K562 (cell line): ENCODE results near the gene SLC9A3. TPM values are rescaled to one million over a fixed set of nuclear protein-coding genes. Genes with fewer than 3 reads are reported as not detected.

ENCODE experiments used
- BMI1 ChIP-seq: fragments of 150-350 bp; IDR thresholded peaks from 2 replicates; pipeline ENCODE4 v1.6.1; 2014; ENCODE audit warnings: low read length
- CHD4 ChIP-seq: fragments of 200-600 bp; sonication (generic); IDR thresholded peaks from 3 replicates; pipeline ENCODE4 v1.6.1; 2012; ENCODE audit warnings: low read depth, mild to moderate bottlenecking, mixed read lengths, low read length, inconsistent platforms; ENCODE audit not compliant: insufficient read depth, insufficient replicate concordance, poor library complexity, severe bottlenecking
- ELF2 ChIP-seq: fragments of 250-450 bp; sonication (Bioruptor Pico); IDR thresholded peaks from 2 replicates; pipeline ENCODE4 v1.5.0; 2021; ENCODE audit warnings: mild to moderate bottlenecking
- GATAD2A ChIP-seq: fragments of 450-650 bp; IDR thresholded peaks from 2 replicates; pipeline ENCODE4 v1.6.1; 2017
- HMG20A ChIP-seq: fragments of 450-650 bp; formaldehyde crosslinking; conservative IDR thresholded peaks from 2 replicates; pipeline ENCODE4 v1.4.0; 2020; ENCODE audit warnings: mild to moderate bottlenecking, mixed read lengths
- MEIS2 ChIP-seq: fragments of 450-650 bp; IDR thresholded peaks from 2 replicates; pipeline ENCODE4 v1.6.1; 2014; ENCODE audit warnings: mild to moderate bottlenecking; ENCODE audit not compliant: partially characterized antibody
- PHB ChIP-seq: fragments of 250-450 bp; sonication (Bioruptor Pico); IDR thresholded peaks from 2 replicates; pipeline ENCODE4 v1.5.0; 2021
- POU5F1 ChIP-seq: fragments of 150-350 bp; IDR thresholded peaks from 2 replicates; pipeline ENCODE4 v1.6.1; 2014; ENCODE audit warnings: borderline replicate concordance, low read length, low read depth, mild to moderate bottlenecking; ENCODE audit not compliant: partially characterized antibody
- RAD51 ChIP-seq: fragments of 450-650 bp; IDR thresholded peaks from 2 replicates; pipeline ENCODE4 v1.7.1; 2016; ENCODE audit warnings: low read depth, mild to moderate bottlenecking, borderline replicate concordance
- SNRNP70 ChIP-seq: fragments of 200-400 bp; formaldehyde crosslinking; optimal IDR thresholded peaks from 2 replicates; pipeline ENCODE3; 2017; ENCODE audit warnings: low read depth, low read length
- TSC22D4 ChIP-seq: fragments of 450-650 bp; IDR thresholded peaks from 2 replicates; pipeline ENCODE4 v1.6.1; 2016; ENCODE audit warnings: missing genetic modification characterization, missing biosample characterization, control low read depth
- XRCC3 ChIP-seq: fragments of 450-650 bp; IDR thresholded peaks from 2 replicates; pipeline ENCODE4 v1.6.1; 2017; ENCODE audit warnings: mild to moderate bottlenecking, moderate library complexity
- ZBED1 ChIP-seq: IDR thresholded peaks from 2 replicates; pipeline ENCODE4 v1.6.1; 2014
- ZBTB1 ChIP-seq: sonication (generic); formaldehyde crosslinking; IDR thresholded peaks from 2 replicates; pipeline ENCODE4 v1.8.1; 2023; ENCODE audit warnings: missing genetic modification reagents, low read depth, mild to moderate bottlenecking, borderline replicate concordance
- ZBTB7A ChIP-seq: IDR thresholded peaks from 2 replicates; pipeline ENCODE4 v1.6.1; 2011; ENCODE audit warnings: low read depth, mild to moderate bottlenecking, low read length, moderate library complexity, borderline replicate concordance; ENCODE audit not compliant: control insufficient read depth
- ZFP30 ChIP-seq: fragments of 250-450 bp; sonication (Bioruptor Pico); IDR thresholded peaks from 2 replicates; pipeline ENCODE4 v1.8.0; 2022; ENCODE audit warnings: moderate library complexity, mild to moderate bottlenecking, inconsistent platforms, borderline replicate concordance
- ZNF146 ChIP-seq: IDR thresholded peaks from one replicate; pipeline ENCODE4 v1.6.1; 2018; ENCODE audit warnings: missing compliant biosample characterization; ENCODE audit not compliant: unreplicated experiment
- polyA plus RNA-seq, 8 experiments: library from polyadenylated mRNA; depleted of rRNA in 4 of 8; stranded (reverse) in 5 of 8; unstranded in 3 of 8; fragments of >200 nt; fragmentation: Nextera tagmentation in 2 of 8; fragmentation: Illumina TruSeq in 1 of 8; extraction: Ambion mirVana in 2 of 8; extraction: Trizol in 1 of 8; gene quantifications; 2 replicates each; pipeline versions ENCODE4 v1.2.1 to v1.2.3, GENCODE V29; 2011 to 2014; ENCODE audit warnings: inconsistent platforms in 1 of 8, missing spikeins in 1 of 8
- total RNA-seq, 7 experiments: library from RNA; depleted of rRNA in 6 of 7; stranded (reverse); fragments of >200 nt in 6 of 7; fragmentation: Illumina TruSeq in 2 of 7; extraction: Trizol in 2 of 7; gene quantifications; 2 replicates each; pipeline versions ENCODE4 v1.2.1 to v1.2.3, GENCODE V29; 2011 to 2021; ENCODE audit warnings: low replicate concordance in 1 of 7
- TF ChIP-seq, protein P1 (sequence below): fragments of 250-450 bp; sonication (Bioruptor Pico); IDR thresholded peaks from 2 replicates; pipeline ENCODE4 v1.8.0; 2021; ENCODE audit warnings: moderate library complexity, mild to moderate bottlenecking, inconsistent platforms
- TF ChIP-seq, protein P2 (sequence below): fragments of 450-650 bp; IDR thresholded peaks from 2 replicates; pipeline ENCODE4 v1.6.1; 2016; ENCODE audit warnings: missing biosample characterization, missing genetic modification characterization
- TF ChIP-seq, protein P3 (sequence below): fragments of 200-800 bp; sonication (Bioruptor generic); IDR thresholded peaks from 2 replicates; pipeline ENCODE4 v1.6.1; 2017; ENCODE audit warnings: missing genetic modification characterization, missing compliant biosample characterization
- TF ChIP-seq, protein P4 (sequence below): sonication (generic); formaldehyde crosslinking; IDR thresholded peaks from 2 replicates; pipeline ENCODE4 v1.8.0; 2022; ENCODE audit warnings: mild to moderate bottlenecking, missing genetic modification reagents

SLC9A3 gene
- total and polyA plus RNA-seq, 9 of the 15 experiments (the other 6 are each of a cell fraction or from before 2014, with no cell fraction given), result 1.5 to 5.8 (median 3.7) TPM; not detected in 2

- TF ChIP-seq, protein P1, sequence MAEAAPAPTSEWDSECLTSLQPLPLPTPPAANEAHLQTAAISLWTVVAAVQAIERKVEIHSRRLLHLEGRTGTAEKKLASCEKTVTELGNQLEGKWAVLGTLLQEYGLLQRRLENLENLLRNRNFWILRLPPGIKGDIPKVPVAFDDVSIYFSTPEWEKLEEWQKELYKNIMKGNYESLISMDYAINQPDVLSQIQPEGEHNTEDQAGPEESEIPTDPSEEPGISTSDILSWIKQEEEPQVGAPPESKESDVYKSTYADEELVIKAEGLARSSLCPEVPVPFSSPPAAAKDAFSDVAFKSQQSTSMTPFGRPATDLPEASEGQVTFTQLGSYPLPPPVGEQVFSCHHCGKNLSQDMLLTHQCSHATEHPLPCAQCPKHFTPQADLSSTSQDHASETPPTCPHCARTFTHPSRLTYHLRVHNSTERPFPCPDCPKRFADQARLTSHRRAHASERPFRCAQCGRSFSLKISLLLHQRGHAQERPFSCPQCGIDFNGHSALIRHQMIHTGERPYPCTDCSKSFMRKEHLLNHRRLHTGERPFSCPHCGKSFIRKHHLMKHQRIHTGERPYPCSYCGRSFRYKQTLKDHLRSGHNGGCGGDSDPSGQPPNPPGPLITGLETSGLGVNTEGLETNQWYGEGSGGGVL (CRISPR knock-in tag), result no peak
- TF ChIP-seq, protein P2, sequence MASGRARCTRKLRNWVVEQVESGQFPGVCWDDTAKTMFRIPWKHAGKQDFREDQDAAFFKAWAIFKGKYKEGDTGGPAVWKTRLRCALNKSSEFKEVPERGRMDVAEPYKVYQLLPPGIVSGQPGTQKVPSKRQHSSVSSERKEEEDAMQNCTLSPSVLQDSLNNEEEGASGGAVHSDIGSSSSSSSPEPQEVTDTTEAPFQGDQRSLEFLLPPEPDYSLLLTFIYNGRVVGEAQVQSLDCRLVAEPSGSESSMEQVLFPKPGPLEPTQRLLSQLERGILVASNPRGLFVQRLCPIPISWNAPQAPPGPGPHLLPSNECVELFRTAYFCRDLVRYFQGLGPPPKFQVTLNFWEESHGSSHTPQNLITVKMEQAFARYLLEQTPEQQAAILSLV (tag), result no peak
- TF ChIP-seq MEIS2 (peak; percentile 88), BMI1 (no peak), ZFP30 (no peak), POU5F1 (no peak), GATAD2A (no peak), ZBTB7A (peak; percentile 86; the same call in 1 of the 2 replicates), PHB (CRISPR knock-in tag) (no peak), ZNF146 (CRISPR knock-in tag) (no peak), SNRNP70 (no peak), HMG20A (CRISPR knock-in tag) (no peak), RAD51 (no peak), TSC22D4 (no peak), ZBTB1 (peak; percentile 52; the same call in 1 of the 2 replicates), ZBED1 (no peak), CHD4 (no peak), ELF2 (CRISPR knock-in tag) (no peak), XRCC3 (no peak)
- TF ChIP-seq, protein P3, sequence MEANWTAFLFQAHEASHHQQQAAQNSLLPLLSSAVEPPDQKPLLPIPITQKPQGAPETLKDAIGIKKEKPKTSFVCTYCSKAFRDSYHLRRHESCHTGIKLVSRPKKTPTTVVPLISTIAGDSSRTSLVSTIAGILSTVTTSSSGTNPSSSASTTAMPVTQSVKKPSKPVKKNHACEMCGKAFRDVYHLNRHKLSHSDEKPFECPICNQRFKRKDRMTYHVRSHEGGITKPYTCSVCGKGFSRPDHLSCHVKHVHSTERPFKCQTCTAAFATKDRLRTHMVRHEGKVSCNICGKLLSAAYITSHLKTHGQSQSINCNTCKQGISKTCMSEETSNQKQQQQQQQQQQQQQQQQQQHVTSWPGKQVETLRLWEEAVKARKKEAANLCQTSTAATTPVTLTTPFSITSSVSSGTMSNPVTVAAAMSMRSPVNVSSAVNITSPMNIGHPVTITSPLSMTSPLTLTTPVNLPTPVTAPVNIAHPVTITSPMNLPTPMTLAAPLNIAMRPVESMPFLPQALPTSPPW, result peak; percentile 83
- TF ChIP-seq, protein P4, sequence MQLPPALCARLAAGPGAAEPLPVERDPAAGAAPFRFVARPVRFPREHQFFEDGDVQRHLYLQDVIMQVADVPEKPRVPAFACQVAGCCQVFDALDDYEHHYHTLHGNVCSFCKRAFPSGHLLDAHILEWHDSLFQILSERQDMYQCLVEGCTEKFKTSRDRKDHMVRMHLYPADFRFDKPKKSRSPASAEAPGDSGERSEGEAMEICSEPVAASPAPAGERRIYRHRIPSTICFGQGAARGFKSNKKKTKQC (CRISPR knock-in tag), result 0 out of 2 replicates have a peak, but pooled peaks have one; percentile 84
Observed at GRCh38 chr5:472656-473550, 51.3 kb downstream of the SLC9A3 start (continued).
